KBM-7 (cell line): ENCODE data around the gene CST3.
"Not testable (repeated sequence)": the region's sequence is repeated elsewhere in the genome, so short reads cannot be mapped to it uniquely, and the experiment has no call there.

Experiments
- DNase-seq: peaks from one replicate; pipeline ENCODE4 v3.0.0-alpha.2; 2015
- in situ Hi-C: fragments of 300-500 bp; cut with MboI; formaldehyde crosslinking; loops from 2 replicates; pipeline ENCODE4 v1.14.3; 2020; ENCODE audit warnings: low sequenced_read_pairs, low pct_unique_long_range_greater_than_20kb, mixed read lengths

Gene CST3

DNA sequence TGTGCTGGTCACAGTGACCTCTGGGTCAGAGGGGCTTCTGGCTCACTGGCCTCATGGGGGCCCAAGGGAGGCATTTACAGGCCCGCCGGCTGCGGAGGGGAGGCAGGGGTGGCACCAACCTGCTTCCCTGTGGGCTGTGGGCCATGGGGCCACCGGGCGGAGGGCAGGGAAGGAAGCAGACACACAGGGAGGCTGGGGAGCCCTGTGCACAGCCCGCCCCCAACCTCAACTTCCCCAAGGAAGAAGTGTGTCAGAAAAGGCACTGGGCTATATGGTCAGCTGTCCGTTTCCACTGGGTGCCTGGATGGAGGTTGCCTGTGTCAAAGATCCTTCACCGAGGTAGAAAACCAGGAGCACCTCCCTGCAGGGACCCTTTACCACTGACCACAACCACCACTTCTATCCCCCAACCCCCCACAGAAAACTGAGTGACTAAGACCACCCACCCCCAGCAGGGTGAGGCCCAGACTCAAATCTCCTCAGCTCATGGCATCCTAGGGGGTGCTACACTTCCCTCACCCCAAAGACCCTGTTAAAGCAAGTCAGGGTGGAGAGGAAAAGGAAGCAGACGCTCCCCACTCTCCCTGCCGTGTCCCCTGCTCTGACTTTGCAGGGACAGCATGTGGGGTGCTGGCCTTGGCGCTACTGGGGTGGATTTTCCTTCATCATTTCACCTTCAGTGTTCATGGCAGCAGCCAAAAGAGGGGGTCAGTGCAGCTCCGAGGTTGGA, 5.6 kb downstream of the CST3 start:
- in situ Hi-C loops = no loop called here
- DNase-seq = no peak

DNA sequence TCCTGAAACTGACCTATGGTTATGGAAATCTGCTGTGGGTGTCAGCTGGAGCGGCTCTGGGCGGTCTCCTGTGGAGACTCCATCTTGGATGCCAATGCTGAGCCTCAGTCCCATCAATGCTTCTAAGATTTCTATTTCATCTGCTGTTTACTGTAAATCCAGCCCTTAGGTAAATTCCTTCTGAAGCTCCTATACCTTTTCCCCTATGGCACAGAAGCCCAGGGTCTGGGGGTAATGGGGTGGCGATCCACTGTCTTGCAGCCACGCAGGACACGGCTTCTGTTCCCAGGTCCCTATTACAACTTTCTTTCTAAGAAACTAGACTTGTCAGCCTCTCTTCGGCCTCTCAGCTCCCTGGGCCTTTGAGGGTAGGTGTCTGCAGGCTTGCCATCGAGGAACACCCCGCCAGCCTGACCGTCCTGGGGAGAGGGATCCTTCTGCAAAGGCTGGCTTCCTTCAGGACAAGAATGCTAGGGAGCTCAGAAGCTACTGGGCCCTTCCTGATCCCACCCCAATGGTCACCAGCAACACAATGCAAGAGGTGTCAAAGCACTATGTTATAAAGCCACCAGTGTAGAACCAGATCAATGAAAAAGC, 6.4 kb downstream of the CST3 start:
- DNase-seq = no peak
- in situ Hi-C loops = no loop called here

GRCh38 chr20:23630392-23630849, 7.3 kb downstream of the CST3 start:
- no peak for DNase-seq
- in situ Hi-C loops = no loop called here

GRCh38 chr20:23629542-23630391, 8.0 kb downstream of the CST3 start:
- no peak for DNase-seq
- in situ Hi-C loops = no loop called here

DNA sequence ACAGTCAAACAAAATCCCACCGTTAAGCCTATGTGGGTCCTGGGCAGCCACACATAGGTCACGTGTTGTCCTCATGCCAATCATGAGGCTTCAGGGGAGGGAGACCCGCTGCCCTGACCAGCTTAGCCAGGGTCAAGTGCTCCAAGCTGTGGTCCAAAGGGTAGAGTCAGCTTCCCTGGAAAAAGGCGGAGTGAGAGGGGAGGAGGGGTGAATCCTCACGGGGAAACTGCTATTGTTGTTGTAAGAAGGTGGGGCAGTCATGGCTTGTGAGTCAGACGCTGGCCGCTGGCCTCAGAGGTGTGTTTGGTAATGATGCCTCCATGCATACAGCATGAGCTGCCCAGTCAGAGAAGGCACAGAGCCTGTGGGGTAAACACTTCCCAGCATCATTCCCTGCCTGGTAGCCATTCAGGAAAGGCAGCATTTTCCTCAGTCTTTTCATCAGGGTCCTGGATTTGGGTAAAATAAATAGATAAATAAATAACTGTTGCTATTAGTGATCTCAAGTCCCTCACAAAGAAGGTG, 8.7 kb downstream of the CST3 start:
- in situ Hi-C loops = no loop called here
- no peak for DNase-seq

- in situ Hi-C loops = no loop called here
- DNase-seq = no peak
These were observed 9.2 kb downstream of the CST3 start for GRCh38 chr20:23628402-23629016.

GRCh38 chr20:23627501-23627900, 10.3 kb downstream of the CST3 start:
- in situ Hi-C loops = no loop called here

GRCh38 chr20:23626040-23626620, 11.6 kb downstream of the CST3 start:
- in situ Hi-C loops = no loop called here
- DNase-seq = no peak

More at GRCh38 chr20:23627501-23627900, 10.3 kb downstream of the CST3 start:
- no peak for DNase-seq

DNA sequence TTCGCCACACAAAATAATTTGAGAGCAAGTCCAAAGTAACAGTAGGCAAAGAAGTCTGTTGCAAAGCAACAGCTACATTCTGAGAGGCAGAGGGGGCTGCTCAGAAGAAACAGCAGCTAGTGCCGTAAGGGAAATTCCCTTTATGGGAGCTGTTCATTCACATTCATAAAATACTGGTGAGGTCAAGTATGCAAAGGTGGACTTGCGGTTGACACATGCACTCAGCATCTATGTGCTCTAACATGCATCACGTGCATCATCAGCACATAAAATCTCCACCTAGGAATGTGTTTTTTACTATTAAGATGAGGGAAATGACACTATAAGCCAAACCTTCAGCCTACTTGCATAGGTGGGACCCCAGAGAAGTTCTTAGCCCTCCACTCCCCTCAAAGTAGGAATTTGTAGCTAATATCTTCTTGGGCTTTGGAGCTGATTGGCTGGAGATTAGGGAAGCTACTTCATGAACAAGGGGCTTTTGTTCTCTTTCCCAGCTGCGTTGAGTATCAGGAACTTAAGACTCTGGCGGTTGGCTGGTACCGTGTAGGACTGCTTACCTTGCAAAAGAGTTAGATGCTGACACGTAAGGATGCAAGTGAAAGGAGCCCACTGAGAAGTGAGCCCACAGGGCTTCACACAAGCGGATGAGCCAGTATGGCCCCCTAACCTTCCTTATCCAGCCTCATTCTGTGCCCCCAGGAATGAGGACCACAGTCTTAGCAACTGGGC, 12.4 kb downstream of the CST3 start:
- DNase-seq = no peak
- in situ Hi-C loops = no loop called here

DNA sequence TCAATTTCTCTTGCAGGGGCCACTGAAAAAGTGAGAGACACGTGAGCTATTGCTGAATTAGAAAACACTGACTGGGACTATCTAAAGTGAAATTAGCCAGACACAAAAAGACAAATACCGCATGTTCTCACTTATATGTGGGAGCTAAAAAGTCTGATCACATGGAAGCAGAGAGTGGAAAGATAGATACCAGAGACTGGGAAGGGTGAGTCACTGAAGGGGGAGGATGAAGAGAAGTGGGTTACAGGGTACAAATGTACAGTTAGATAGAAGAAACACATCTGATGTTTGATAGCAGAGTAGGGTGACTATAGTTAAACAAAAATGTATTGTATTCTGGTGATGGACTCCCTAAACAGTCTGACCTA, 13.4 kb downstream of the CST3 start:
- in situ Hi-C loops = no loop called here
- no peak for DNase-seq

DNA sequence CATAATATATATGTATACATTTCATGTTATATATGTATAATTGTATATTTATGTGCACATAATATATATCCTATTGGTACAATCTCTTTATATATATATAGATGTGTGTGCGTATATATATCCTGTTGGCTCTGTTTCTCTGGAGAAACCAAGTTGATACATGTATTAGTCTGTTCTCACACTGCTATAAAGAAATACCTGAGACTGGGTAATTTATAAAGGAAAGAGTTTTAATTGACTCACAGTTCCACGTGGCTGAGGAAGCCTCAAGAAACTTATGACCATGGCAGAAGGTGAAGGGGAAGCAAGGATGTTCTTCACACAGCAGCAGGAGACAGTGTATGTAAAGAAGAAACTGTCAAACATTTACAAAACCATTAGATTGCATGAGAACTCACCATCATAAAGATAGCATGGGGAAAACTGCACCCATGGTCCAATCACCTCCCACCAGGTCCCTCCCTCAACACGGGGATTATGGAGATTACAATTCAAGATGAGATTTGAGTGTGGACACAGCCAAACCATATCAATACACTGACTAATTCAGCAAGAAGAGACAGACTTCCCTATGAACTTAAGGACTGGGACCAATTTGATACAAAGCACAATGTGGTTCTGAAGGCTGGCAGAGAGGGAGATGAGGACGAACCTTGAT, 14.0 kb downstream of the CST3 start:
- in situ Hi-C loops = no loop called here
- no peak for DNase-seq

DNA sequence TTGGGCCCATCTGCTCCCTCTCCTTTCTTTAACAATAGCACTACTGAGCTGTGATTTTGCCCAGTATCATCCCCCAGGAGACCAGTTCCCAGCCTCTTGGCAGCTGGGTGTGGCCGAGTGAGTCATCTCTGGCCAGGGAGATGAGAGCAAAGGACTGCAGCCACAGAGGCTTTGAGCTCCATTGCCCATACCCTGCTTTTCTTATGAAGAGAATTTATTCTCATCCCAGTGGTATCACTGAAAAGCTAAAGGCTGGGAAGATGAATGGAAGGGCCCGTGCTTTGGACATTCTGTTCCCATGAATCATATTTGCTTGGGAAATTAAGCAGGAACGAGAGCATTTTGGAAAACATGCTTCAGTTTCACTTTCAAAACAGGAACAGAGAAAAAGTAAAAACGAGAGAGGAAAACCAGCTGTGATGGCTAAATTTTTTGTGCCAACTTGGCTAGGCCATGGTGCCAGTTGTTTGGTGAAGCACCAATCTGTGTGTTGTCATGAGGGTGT, 14.9 kb downstream of the CST3 start:
- DNase-seq = no peak

GRCh38 chr20:23622401-23622800, 15.4 kb downstream of the CST3 start:
- in situ Hi-C loops, DNase-seq: not testable (repeated sequence)

More for the DNA sequence above, 14.9 kb downstream of the CST3 start:
- in situ Hi-C loops = no loop called here

DNA sequence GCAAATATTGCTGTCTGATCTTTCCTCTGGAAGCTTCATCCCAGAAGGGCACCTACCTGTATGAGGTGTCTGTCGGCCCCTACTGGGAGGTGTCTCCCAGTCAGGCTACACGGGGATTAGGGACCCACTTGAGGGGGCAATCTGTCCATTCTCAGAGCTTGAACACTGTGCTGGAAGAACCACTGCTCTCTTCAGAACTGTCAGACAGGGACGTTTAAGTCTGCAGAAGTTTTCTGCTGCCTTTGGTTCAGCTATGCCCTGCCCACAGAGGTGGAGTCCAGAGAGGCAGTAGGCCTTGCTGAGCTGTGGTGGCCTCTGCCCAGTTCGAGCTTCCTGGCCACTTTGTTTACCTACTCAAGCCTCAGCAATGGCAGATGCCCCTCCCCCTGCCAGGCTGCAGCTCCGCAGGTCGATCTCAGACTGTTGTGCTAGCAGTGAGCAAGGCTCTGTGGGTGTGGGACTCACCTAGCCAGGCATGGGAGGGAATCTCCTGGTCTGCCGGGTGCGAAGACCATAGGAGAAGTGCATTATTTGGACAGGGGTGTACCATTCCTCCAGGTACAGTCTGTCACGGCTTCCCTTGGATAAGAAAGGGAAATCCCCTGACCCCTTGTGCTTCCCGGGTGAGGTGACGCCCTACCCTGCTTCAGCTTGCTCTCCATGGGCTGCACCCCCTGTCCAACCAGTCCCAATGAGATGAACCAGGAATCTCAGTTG, 16.9 kb downstream of the CST3 start:
- in situ Hi-C loops, DNase-seq: not testable (repeated sequence)

DNA sequence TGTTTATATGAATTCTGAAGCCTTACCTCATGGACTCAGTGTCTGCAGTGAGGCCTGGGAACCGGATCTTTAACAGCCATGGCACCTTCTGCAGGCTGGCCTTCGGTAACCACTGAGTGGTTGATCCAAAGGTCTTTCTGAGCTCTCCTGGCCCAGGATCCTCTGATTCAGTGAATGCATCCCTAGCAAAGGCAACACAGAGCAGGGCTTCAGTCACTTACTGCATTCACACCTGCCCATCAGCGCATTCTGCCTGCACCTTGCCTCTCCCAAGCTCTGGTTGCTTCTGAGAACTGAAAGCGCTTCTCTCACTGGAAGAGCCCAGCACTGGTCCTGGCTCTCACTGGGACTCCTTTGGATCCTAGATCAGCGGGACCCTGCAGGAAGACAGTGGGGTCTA, 23.6 kb downstream of the CST3 start:
- in situ Hi-C loops = no loop called here

DNA sequence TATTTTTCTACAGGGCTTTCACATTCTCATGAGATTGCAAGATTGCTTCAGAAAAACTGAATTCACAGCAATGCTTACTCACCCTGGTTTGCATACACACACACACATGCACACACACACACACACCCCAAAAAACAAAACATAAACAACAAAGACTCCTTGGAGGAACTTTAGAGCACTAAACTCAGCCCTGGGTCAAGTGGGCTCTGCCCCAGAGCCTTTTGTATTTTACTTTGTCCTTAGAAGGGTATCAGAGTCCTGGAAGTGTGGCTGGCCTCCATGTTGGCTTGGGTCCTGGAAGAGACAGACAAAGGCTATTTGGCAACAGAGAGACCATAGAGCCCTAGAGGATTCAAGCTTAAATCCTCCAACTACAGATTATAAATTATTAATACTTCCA, 24.1 kb downstream of the CST3 start:
- in situ Hi-C loops = no loop called here
- no peak for DNase-seq

More for the DNA sequence above, 23.6 kb downstream of the CST3 start:
- DNase-seq = no peak

DNA sequence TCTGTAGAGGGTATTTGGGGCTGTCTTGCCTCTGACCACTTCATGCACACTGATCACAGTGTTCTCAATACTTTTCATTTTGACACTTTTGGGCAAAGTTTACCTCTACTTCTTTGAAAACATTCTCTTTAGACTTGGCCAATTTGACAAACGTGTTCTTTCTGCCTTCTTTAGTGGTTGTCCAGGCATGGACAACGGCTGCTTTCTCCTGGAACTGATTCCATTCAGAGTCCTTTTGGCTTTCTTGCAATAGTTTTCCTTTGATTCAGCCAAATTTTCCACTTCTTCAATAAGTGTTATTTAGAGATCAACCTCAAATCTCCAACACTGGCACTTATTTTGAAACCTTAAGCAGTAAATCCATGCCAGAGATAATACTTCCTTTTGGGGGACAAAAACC, 25.4 kb downstream of the CST3 start:
- DNase-seq = no peak
- in situ Hi-C loops = no loop called here
